A673 (cell line): ENCODE results near the gene IGFALS. TPM values are rescaled to one million over a fixed set of nuclear protein-coding genes. Genes with fewer than 3 reads are reported as not detected.

Source experiments
- BruUV-seq: library from RNA; stranded (reverse); fragments of 400-500 nt; replicated peaks from 2 replicates; lab custom pipeline; 2021; lab: Mats Ljungman, UMichigan
- CTCF ChIA-PET: fragments of 300-600 bp; sonication (Branson Sonifier 250); formaldehyde crosslinking; loops from one replicate; lab custom pipeline; 2022; ENCODE audit warnings: antibody characterized with exemption; lab: Charles Lee
- POLR2A ChIA-PET: fragments of 300-600 bp; sonication (Branson Sonifier 250); formaldehyde crosslinking; loops from one replicate; lab custom pipeline; 2022; ENCODE audit warnings: antibody characterized with exemption; ENCODE audit not compliant: low non-redundant PET; lab: Charles Lee
- DNase-seq: peaks from one replicate; pipeline ENCODE4 v3.0.0-alpha.2; 2015; ENCODE audit warnings: low spot score
- H3K27ac ChIP-seq: fragments of 200-600 bp; sonication (generic); 2 replicates; pipeline ENCODE4 v1.5.1; 2016; ENCODE audit warnings: mixed run types, low read depth, mild to moderate bottlenecking, mixed read lengths, antibody characterized with exemption, low read length; ENCODE audit not compliant: poor library complexity, severe bottlenecking
- H3K27me3 ChIP-seq: fragments of 200-600 bp; sonication (generic); replicated peaks from 2 replicates; pipeline ENCODE4 v1.6.1; 2017; ENCODE audit warnings: mixed run types, low read depth, mild to moderate bottlenecking, mixed read lengths, antibody characterized with exemption, low read length; ENCODE audit not compliant: insufficient read depth, poor library complexity
- H3K36me3 ChIP-seq: fragments of 200-600 bp; sonication (generic); 2 replicates; pipeline ENCODE4 v1.6.1; 2016; ENCODE audit warnings: mixed run types, mild to moderate bottlenecking, mixed read lengths, antibody characterized with exemption, low read length; ENCODE audit not compliant: insufficient read depth, poor library complexity, severe bottlenecking
- H3K4me1 ChIP-seq: fragments of 200-600 bp; sonication (generic); 2 replicates; pipeline ENCODE4 v1.6.1; 2017; ENCODE audit warnings: mixed run types, mild to moderate bottlenecking, mixed read lengths, antibody characterized with exemption, low read length; ENCODE audit not compliant: insufficient read depth, poor library complexity, severe bottlenecking
- H3K4me3 ChIP-seq: fragments of 200-600 bp; sonication (generic); 2 replicates; pipeline ENCODE4 v1.5.1; 2016; ENCODE audit warnings: low read depth, mixed run types, mild to moderate bottlenecking, mixed read lengths, low read length; ENCODE audit not compliant: poor library complexity, severe bottlenecking
- H3K9me3 ChIP-seq: fragments of 200-600 bp; sonication (generic); 2 replicates; pipeline ENCODE4 v1.6.1; 2016; ENCODE audit warnings: mixed run types, low read depth, mild to moderate bottlenecking, mixed read lengths, antibody characterized with exemption, low read length; ENCODE audit not compliant: poor library complexity, severe bottlenecking
- CTCF ChIP-seq: fragments of 300-800, 200-600 bp; sonication (generic); conservative IDR thresholded peaks from 2 replicates; pipeline ENCODE4 v1.5.1; 2017; ENCODE audit warnings: low read depth, mild to moderate bottlenecking, antibody characterized with exemption, low read length, moderate library complexity, mixed read lengths
- EZH2 ChIP-seq: fragments of 200-600 bp; sonication (generic); IDR thresholded peaks from 2 replicates; pipeline ENCODE4 v1.6.1; 2017; ENCODE audit warnings: borderline replicate concordance, low read depth, mild to moderate bottlenecking, mixed read lengths, antibody characterized with exemption, low read length; ENCODE audit not compliant: poor library complexity, severe bottlenecking
- intact Hi-C: fragments of 100-400 bp; cut with micrococcal nuclease; formaldehyde crosslinking; loops from one replicate; pipeline ENCODE4 v1.10.0; 2022; ENCODE audit not compliant: unreplicated experiment
- total RNA-seq: library from RNA; stranded (reverse); gene quantifications from 2 replicates; pipeline ENCODE4 v1.2.3, GENCODE V29; 2021

IGFALS gene
- total RNA-seq, 1 experiment from 2014 or later, result not detected

- Histone ChIP-seq H3K27me3 (no peaks in the 10 kb centered on the region), H3K36me3 (peaks cover 20% of the 10 kb centered on the region), H3K4me1 (peaks cover 4% of the 10 kb centered on the region), H3K4me3 (peak overlapping the region; percentile 63), H3K27ac (no peak overlapping the region), H3K9me3 (no peaks in the 10 kb centered on the region)
- ChIA-PET POLR2A (interaction anchor here (0.5 to 0.7 kb wide), 2 partner anchors 15 to 476 kb away, joined by 3 to 9 read pairs; no protein-coding TSS in a partner anchor), CTCF (no interaction called here)
- TF ChIP-seq EZH2 (no peak), CTCF (no peak)
- BruUV-seq, result no TSS peak
- intact Hi-C loops, result loop anchor here (10.0 kb wide), 1 partner anchor 55 kb away; the partner anchor contains the start of genes FAHD1 and HAGH
- DNase-seq, result no peak
Observed at GRCh38 chr16:1769402-1770300, 23.9 kb downstream of the IGFALS start.

- DNase-seq, result no peak
- Histone ChIP-seq H3K9me3 (no peaks in the 10 kb centered on the region), H3K27me3 (no peaks in the 10 kb centered on the region), H3K36me3 (peaks cover 20% of the 10 kb centered on the region), H3K4me3 (no peak overlapping the region), H3K4me1 (peaks cover 4% of the 10 kb centered on the region), H3K27ac (no peak overlapping the region)
- TF ChIP-seq EZH2 (no peak), CTCF (no peak)
- ChIA-PET CTCF (no interaction called here), POLR2A (no interaction called here)
- BruUV-seq, result no TSS peak
- intact Hi-C loops, result no loop called here
Observed at GRCh38 chr16:1768767-1769401, 24.6 kb downstream of the IGFALS start.

GRCh38 chr16:1768061-1768766 lies 25.3 kb downstream of the IGFALS start:
- BruUV-seq, result no TSS peak
- Histone ChIP-seq H3K36me3 (peaks cover 20% of the 10 kb centered on the region), H3K27me3 (no peaks in the 10 kb centered on the region), H3K9me3 (no peaks in the 10 kb centered on the region), H3K4me3 (no peak overlapping the region), H3K27ac (no peak overlapping the region), H3K4me1 (peaks cover 4% of the 10 kb centered on the region)
- TF ChIP-seq EZH2, result no peak
- TF ChIP-seq CTCF, result no peak
- DNase-seq, result no peak
- POLR2A ChIA-PET, result no interaction called here
- intact Hi-C loops, result no loop called here
- CTCF ChIA-PET, result no interaction called here
